Neutrophil (primary cell): ENCODE data around the gene PDE9A.
A peak's percentile ranks its signal among the peaks of the same experiment; 100 is the strongest.

Source experiments
- H3K27ac ChIP-seq: fragments of 200-600 bp; sonication (generic); 2 replicates; pipeline ENCODE4 v1.5.1; 2016; ENCODE audit warnings: mild to moderate bottlenecking, moderate library complexity
- H3K27me3 ChIP-seq: fragments of 200-600 bp; sonication (generic); 2 replicates; pipeline ENCODE4 v1.6.0; 2016; ENCODE audit warnings: mild to moderate bottlenecking
- H3K36me3 ChIP-seq: fragments of 200-600 bp; sonication (generic); 2 replicates; pipeline ENCODE4 v1.5.1; 2017
- H3K4me1 ChIP-seq, 2 experiments: fragments of 200-600 bp in 1 of 2; sonication (generic) in 1 of 2; 1 replicate in 1 of 2; 2 replicates in 1 of 2; pipeline versions ENCODE4 v1.5.1 to v1.6.1; 2013 to 2016; ENCODE audit warnings: low read depth in 1 of 2, low read length in 1 of 2, mild to moderate bottlenecking in 1 of 2, moderate library complexity in 1 of 2; ENCODE audit not compliant: control insufficient read depth in 1 of 2, insufficient read depth in 1 of 2
- H3K4me3 ChIP-seq, 2 experiments: fragments of 200-600 bp in 1 of 2; sonication (generic) in 1 of 2; 1 replicate in 1 of 2; 2 replicates in 1 of 2; pipeline ENCODE4 v1.5.1; 2013 to 2016; ENCODE audit warnings: low read depth in 1 of 2, low read length in 1 of 2, mild to moderate bottlenecking in 1 of 2, moderate library complexity in 1 of 2
- H3K9me3 ChIP-seq: fragments of 200-600 bp; sonication (generic); 2 replicates; pipeline ENCODE4 v1.5.1; 2016
- TF ChIP-seq, protein P1 (sequence below): fragments of 200-600 bp; sonication (generic); IDR thresholded peaks from 2 replicates; pipeline ENCODE4 v1.5.1; 2016; ENCODE audit warnings: antibody characterized with exemption

PDE9A gene

DNA sequence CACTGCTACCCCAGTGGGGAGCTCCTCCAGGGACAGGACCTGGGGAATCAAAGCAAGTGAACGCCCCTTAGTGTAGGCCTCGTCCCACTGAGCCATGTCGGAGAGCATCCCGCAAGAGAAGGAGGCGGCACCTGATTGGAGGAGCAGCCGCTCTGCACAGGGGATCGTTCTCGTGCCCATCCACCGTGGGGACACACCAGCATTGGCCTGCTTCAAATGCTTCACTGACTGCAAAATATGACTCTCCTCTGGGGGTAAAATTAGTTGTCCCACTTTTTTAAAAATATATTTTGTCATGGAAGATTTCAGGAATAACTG lies 111.0 kb downstream of the PDE9A start:
- H3K36me3 ChIP-seq = no peaks in the 10 kb centered on the region
- H3K4me1 ChIP-seq = peaks cover 9 to 10% of the 10 kb centered on the region in 2 experiments
- TF ChIP-seq, protein P1, sequence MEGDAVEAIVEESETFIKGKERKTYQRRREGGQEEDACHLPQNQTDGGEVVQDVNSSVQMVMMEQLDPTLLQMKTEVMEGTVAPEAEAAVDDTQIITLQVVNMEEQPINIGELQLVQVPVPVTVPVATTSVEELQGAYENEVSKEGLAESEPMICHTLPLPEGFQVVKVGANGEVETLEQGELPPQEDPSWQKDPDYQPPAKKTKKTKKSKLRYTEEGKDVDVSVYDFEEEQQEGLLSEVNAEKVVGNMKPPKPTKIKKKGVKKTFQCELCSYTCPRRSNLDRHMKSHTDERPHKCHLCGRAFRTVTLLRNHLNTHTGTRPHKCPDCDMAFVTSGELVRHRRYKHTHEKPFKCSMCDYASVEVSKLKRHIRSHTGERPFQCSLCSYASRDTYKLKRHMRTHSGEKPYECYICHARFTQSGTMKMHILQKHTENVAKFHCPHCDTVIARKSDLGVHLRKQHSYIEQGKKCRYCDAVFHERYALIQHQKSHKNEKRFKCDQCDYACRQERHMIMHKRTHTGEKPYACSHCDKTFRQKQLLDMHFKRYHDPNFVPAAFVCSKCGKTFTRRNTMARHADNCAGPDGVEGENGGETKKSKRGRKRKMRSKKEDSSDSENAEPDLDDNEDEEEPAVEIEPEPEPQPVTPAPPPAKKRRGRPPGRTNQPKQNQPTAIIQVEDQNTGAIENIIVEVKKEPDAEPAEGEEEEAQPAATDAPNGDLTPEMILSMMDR = no peak
- H3K27ac ChIP-seq = peak overlapping the region; percentile 78
- H3K4me3 ChIP-seq = no peak overlapping the region
- H3K27me3 ChIP-seq = no peaks in the 10 kb centered on the region
- H3K9me3 ChIP-seq = no peaks in the 10 kb centered on the region

DNA sequence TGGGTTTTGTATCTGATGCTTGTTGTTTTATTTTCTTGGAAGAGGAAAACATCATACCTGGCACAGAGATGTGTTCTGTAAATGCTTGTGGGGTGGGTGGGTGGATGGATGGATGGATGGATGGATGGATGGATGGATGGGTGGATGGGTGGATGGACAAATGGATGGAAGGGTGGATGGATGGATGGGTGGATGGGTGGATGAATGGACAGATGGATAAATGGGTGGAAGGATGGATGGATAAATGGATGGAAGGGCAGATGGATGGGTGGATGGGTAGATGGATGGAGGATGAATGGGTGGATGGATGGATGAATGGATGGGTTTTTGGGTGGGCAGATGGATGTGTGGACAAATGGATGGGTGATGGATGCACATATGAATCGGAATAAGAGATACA lies 111.5 kb downstream of the PDE9A start:
- Histone ChIP-seq H3K4me1 (peaks cover 9 to 10% of the 10 kb centered on the region in 2 experiments), H3K4me3 (no peak overlapping the region), H3K27me3 (no peaks in the 10 kb centered on the region), H3K27ac (no peak overlapping the region), H3K36me3 (no peaks in the 10 kb centered on the region), H3K9me3 (no peaks in the 10 kb centered on the region)
- TF ChIP-seq, protein P1 = no peak

DNA sequence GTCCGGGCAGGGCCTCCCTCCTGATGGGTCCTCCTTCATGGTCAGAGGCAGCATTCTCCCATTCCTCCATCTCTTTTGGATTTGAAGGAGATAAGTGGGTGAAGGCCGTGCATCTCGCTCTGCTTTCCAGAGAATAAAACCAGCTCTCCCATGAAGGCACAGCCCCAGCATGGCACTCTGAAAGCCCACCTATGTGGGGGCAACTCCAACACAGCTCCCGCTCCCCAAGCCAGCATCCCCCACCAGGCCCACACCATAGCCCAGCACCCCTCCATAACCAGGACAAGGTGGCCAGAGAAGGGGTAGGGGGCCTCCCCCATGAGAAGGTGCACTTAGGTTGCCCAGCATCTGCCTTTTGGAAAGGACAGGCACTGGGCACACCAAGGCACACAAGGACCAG lies 112.2 kb downstream of the PDE9A start:
- Histone ChIP-seq H3K27ac (no peak overlapping the region), H3K27me3 (no peaks in the 10 kb centered on the region), H3K4me1 (peaks cover 9 to 10% of the 10 kb centered on the region in 2 experiments), H3K36me3 (no peaks in the 10 kb centered on the region), H3K9me3 (no peaks in the 10 kb centered on the region), H3K4me3 (no peak overlapping the region)
- TF ChIP-seq, protein P1 = no peak

DNA sequence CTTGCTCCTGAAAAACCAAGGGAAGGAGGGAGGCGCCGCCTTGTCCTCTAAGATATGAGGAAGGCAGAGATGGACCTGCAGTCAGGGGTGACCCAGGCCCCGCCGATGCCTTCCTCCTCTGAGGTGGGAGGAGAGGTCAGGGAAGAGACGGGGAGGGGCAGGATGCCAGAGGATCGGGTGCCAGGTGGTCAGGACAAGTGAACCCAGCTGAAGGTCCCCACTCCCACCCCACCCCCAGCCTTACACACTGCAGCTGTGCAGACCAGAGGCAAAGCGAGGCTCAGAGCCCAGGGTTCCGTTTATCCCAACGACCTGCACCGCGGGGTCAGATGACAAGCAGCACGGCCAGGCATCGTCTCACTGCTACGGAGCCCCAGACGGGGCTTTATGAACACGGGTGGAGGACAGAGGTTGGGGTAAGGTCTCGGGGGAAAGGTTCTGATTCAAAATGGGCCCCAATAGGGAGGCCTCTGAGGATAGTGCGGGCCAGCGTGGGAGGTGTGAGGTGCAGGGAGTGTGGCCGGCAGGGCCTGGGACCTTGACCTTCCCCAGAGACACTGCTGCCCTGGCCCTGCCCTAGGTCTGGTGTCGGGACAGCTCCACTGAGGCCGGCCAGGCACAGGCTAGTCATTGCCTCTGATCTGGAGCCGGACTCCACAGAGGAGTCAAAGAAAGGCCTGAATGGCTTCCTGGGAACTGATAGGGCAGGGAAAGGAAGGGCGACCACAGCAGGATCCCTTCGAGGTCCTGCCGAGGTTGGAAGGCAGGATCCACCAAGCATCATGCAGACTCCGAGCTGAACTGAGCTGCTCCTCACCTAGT lies 113.5 kb downstream of the PDE9A start:
- Histone ChIP-seq H3K9me3 (no peaks in the 10 kb centered on the region), H3K27me3 (no peaks in the 10 kb centered on the region), H3K4me3 (no peak overlapping the region), H3K36me3 (no peaks in the 10 kb centered on the region), H3K27ac (no peak overlapping the region), H3K4me1 (peaks cover 9 to 10% of the 10 kb centered on the region in 2 experiments)
- TF ChIP-seq, protein P1 = no peak

DNA sequence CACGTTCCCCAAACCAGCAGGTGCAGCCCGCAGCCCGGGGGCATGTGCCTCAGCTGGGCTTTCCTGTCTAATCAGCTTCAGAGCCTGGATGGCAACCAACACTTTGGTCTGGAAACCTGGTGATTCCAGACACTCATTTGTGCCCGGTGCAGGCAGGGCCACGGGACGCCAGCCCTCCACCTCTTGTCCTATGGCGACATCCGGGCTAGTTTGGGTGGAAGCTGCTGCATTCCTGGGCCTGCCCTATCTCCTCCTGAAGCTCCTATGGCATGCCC lies 114.1 kb downstream of the PDE9A start:
- Histone ChIP-seq H3K4me3 (no peak overlapping the region), H3K27me3 (no peaks in the 10 kb centered on the region), H3K27ac (no peak overlapping the region), H3K36me3 (no peaks in the 10 kb centered on the region), H3K4me1 (peaks cover 9 to 10% of the 10 kb centered on the region in 2 experiments), H3K9me3 (no peaks in the 10 kb centered on the region)
- TF ChIP-seq, protein P1 = no peak
